ENCODE measurements around the gene SPON2. TPM values are rescaled to one million over a fixed set of nuclear protein-coding genes. Genes with fewer than 3 reads are reported as not detected.

The SPON2 gene
- total RNA-seq, 1 experiment from 2014 or later, result 0.54 TPM

DNA sequence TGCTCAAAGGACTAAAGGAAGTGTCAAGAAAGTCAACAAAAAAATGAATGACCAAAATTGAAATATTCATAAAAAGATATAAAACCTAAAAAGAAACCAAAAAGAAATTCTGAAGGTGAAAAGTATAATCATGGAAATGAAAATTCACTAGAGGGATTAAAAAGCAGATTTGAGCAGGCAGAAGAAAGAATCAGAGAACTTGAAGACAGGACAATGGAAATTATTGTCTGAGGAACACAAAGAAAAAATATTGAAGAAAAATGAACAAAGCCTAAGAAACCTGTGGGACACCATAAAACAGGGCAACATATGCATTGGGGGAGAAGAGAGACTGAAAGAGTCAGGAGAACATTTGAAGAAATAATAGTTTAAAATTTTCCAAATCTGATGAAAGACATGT, 9.9 kb upstream of the SPON2 start:
- ChIA-PET POLR2A (interaction anchor here (2.4 kb wide), 1 partner anchor 10 kb away, joined by 15 read pairs; no protein-coding TSS in a partner anchor), CTCF (no interaction called here)
- H3K36me3 Mint-ChIP-seq (ENCODE audit: insufficient read depth, unreplicated experiment), result no peaks in the 10 kb centered on the region
- DNase-seq (ENCODE audit: unreplicated experiment), result no peak
- no peaks in the 10 kb centered on the region for H3K27me3 Mint-ChIP-seq (ENCODE audit: insufficient read depth, unreplicated experiment)
- intact Hi-C loops (cut with micrococcal nuclease), result no loop called here
- peaks cover 11% of the 10 kb centered on the region for H3K9me3 Mint-ChIP-seq (ENCODE audit: unreplicated experiment)
- no peak overlapping the region for H3K27ac Mint-ChIP-seq (ENCODE audit: low read depth, unreplicated experiment)
- no TSS peak for BruUV-seq (replicated peaks)
- no peak overlapping the region for H3K4me3 Mint-ChIP-seq (ENCODE audit: unreplicated experiment)
- H3K4me1 Mint-ChIP-seq (ENCODE audit: insufficient read depth, unreplicated experiment), result peaks cover 10% of the 10 kb centered on the region
- TF ChIP-seq CTCF (IDR thresholded peaks at IDR 0.05; ENCODE audit: unreplicated experiment), result no peak

GRCh38 chr4:1180663-1181062, 8.3 kb upstream of the SPON2 start:
- no peaks in the 10 kb centered on the region for H3K36me3 Mint-ChIP-seq (ENCODE audit: insufficient read depth, unreplicated experiment)
- ChIA-PET CTCF (interaction anchor here (0.8 kb wide), 1 partner anchor 11 kb away, joined by 3 read pairs; no protein-coding TSS in a partner anchor), POLR2A (interaction anchor here (0.6 to 1.0 kb wide), 2 partner anchors 8 to 67 kb away, joined by 3 read pairs; no protein-coding TSS in a partner anchor)
- no peaks in the 10 kb centered on the region for H3K27me3 Mint-ChIP-seq (ENCODE audit: insufficient read depth, unreplicated experiment)
- no peak for TF ChIP-seq CTCF (IDR thresholded peaks at IDR 0.05; ENCODE audit: unreplicated experiment)
- intact Hi-C loops (cut with micrococcal nuclease), result no loop called here
- no peak for DNase-seq (ENCODE audit: unreplicated experiment)
- BruUV-seq (replicated peaks), result no TSS peak
- H3K4me1 Mint-ChIP-seq (ENCODE audit: insufficient read depth, unreplicated experiment), result peaks cover 20% of the 10 kb centered on the region
- no peak overlapping the region for H3K27ac Mint-ChIP-seq (ENCODE audit: low read depth, unreplicated experiment)
- H3K4me3 Mint-ChIP-seq (ENCODE audit: unreplicated experiment), result no peak overlapping the region
- peaks cover 11% of the 10 kb centered on the region for H3K9me3 Mint-ChIP-seq (ENCODE audit: unreplicated experiment)

DNA sequence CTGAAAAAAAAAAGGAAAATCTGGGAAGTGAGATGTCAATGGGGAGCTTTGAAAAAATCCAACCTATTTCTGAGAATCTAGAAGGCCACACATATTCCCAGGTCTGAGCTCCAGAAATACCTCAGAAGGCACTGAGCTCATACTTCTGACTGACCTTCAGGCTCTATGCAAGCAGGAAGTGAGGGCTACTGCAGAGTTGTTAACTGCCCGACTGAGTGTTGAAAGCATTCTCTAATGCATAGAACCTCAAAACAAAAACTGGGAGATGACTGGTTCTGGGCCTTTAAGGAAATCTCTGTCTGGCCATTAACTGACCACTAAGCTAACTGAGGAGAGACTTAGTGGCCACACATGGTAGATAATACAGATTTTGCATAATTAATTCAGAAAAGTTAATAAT, 7.6 kb upstream of the SPON2 start:
- H3K4me3 Mint-ChIP-seq (ENCODE audit: unreplicated experiment), result no peak overlapping the region
- H3K27ac Mint-ChIP-seq (ENCODE audit: low read depth, unreplicated experiment), result no peak overlapping the region
- ChIA-PET POLR2A (interaction anchor here (0.6 to 1.0 kb wide), 4 partner anchors 8 to 67 kb away, joined by 3 to 4 read pairs (median 3); no protein-coding TSS in a partner anchor), CTCF (interaction anchor here (0.6 to 0.9 kb wide), 3 partner anchors 11 to 413 kb away, joined by 3 to 6 read pairs (median 3); no protein-coding TSS in a partner anchor)
- H3K9me3 Mint-ChIP-seq (ENCODE audit: unreplicated experiment), result peaks cover 11% of the 10 kb centered on the region
- no peaks in the 10 kb centered on the region for H3K27me3 Mint-ChIP-seq (ENCODE audit: insufficient read depth, unreplicated experiment)
- no peak for TF ChIP-seq CTCF (IDR thresholded peaks at IDR 0.05; ENCODE audit: unreplicated experiment)
- no TSS peak for BruUV-seq (replicated peaks)
- no peaks in the 10 kb centered on the region for H3K36me3 Mint-ChIP-seq (ENCODE audit: insufficient read depth, unreplicated experiment)
- no peak for DNase-seq (ENCODE audit: unreplicated experiment)
- intact Hi-C loops (cut with micrococcal nuclease), result no loop called here
- H3K4me1 Mint-ChIP-seq (ENCODE audit: insufficient read depth, unreplicated experiment), result peaks cover 20% of the 10 kb centered on the region

DNA sequence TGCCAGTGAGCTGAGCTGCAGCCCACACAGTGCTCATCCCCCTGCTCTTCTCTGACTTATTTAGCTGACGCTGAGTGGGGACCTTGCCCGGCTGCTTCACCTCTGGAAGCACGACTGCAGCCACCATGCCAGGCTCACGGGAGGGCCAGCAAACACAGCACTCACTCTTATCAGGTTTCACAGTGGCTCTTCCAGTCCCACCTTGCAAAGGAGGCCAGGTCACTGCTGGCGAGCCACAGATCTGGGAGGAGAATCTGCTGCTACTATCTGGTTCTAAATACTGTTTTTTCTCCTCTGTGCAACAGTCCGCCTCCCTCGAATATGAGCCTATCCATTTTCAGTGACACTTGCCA, 6.7 kb upstream of the SPON2 start:
- BruUV-seq (replicated peaks), result no TSS peak
- CTCF ChIA-PET, result interaction anchor here (0.5 to 1.1 kb wide), 3 partner anchors 12 to 161 kb away, joined by 3 to 5 read pairs (median 3); no protein-coding TSS in a partner anchor

More for the DNA sequence above, 6.7 kb upstream of the SPON2 start:
- H3K9me3 Mint-ChIP-seq (ENCODE audit: unreplicated experiment), result peaks cover 11% of the 10 kb centered on the region
- DNase-seq (ENCODE audit: unreplicated experiment), result no peak
- intact Hi-C loops (cut with micrococcal nuclease), result no loop called here
- peak overlapping the region; percentile 95 for H3K27ac Mint-ChIP-seq (ENCODE audit: low read depth, unreplicated experiment)
- POLR2A ChIA-PET, result interaction anchor here (0.6 to 0.9 kb wide), 3 partner anchors 8 to 55 kb away, joined by 3 read pairs; no protein-coding TSS in a partner anchor
- TF ChIP-seq CTCF (IDR thresholded peaks at IDR 0.05; ENCODE audit: unreplicated experiment), result no peak
- H3K36me3 Mint-ChIP-seq (ENCODE audit: insufficient read depth, unreplicated experiment), result no peaks in the 10 kb centered on the region
- no peaks in the 10 kb centered on the region for H3K27me3 Mint-ChIP-seq (ENCODE audit: insufficient read depth, unreplicated experiment)
- no peak overlapping the region for H3K4me3 Mint-ChIP-seq (ENCODE audit: unreplicated experiment)
- H3K4me1 Mint-ChIP-seq (ENCODE audit: insufficient read depth, unreplicated experiment), result peaks cover 20% of the 10 kb centered on the region

Data from MCF 10A (cell line).